ENCODE data around the gene PLXDC2.
"Not testable (repeated sequence)": the region's sequence is repeated elsewhere in the genome, so short reads cannot be mapped to it uniquely, and the experiment has no call there.

The PLXDC2 gene

GRCh38 chr10:19999431-19999830 is 183.2 kb downstream of the PLXDC2 start:
- TF ChIP-seq CTCF (IDR thresholded peaks at IDR 0.05; ENCODE audit: extremely low read depth, missing control alignments): no peak
- no peak for DNase-seq (ENCODE audit: low spot score)

GRCh38 chr10:20002026-20002425 is 185.8 kb downstream of the PLXDC2 start:
- not testable (repeated sequence) for DNase-seq (ENCODE audit: low spot score)

- DNase-seq (ENCODE audit: low spot score): no peak
- TF ChIP-seq CTCF (IDR thresholded peaks at IDR 0.05; ENCODE audit: extremely low read depth, missing control alignments): no peak
Measured at GRCh38 chr10:20002657-20003056, 186.4 kb downstream of the PLXDC2 start.

GRCh38 chr10:20004087-20004523 is 187.9 kb downstream of the PLXDC2 start:
- peak; percentile 15 for DNase-seq (ENCODE audit: low spot score)

GRCh38 chr10:20005638-20006037 is 189.4 kb downstream of the PLXDC2 start:
- no peak for DNase-seq (ENCODE audit: low spot score)
- no peak for TF ChIP-seq CTCF (IDR thresholded peaks at IDR 0.05; ENCODE audit: extremely low read depth, missing control alignments)

More at GRCh38 chr10:20004087-20004523, 187.9 kb downstream of the PLXDC2 start:
- TF ChIP-seq CTCF (IDR thresholded peaks at IDR 0.05; ENCODE audit: extremely low read depth, missing control alignments): no peak

- TF ChIP-seq CTCF (IDR thresholded peaks at IDR 0.05; ENCODE audit: extremely low read depth, missing control alignments): no peak
- DNase-seq (ENCODE audit: low spot score): no peak
Measured at GRCh38 chr10:20006169-20006870, 190.1 kb downstream of the PLXDC2 start.

GRCh38 chr10:20007426-20007825 is 191.2 kb downstream of the PLXDC2 start:
- no peak for TF ChIP-seq CTCF (IDR thresholded peaks at IDR 0.05; ENCODE audit: extremely low read depth, missing control alignments)
- no peak for DNase-seq (ENCODE audit: low spot score)
